Fibroblast of lung (primary cell): Measurements from ENCODE around the gene CTDSP2.

Experiments
- CTCF ChIP-seq, 2 donors: IDR thresholded peaks in 1 of 2; conservative IDR thresholded peaks in 1 of 2; 1 replicate in 1 of 2; 2 replicates in 1 of 2; pipeline ENCODE4 v1.5.1; 2011 to 2012; ENCODE audit warnings: low read length in 2 of 2, control low read depth in 1 of 2, inconsistent platforms in 1 of 2, low read depth in 1 of 2, mild to moderate bottlenecking in 1 of 2
- EZH2 ChIP-seq: IDR thresholded peaks from 2 replicates; pipeline ENCODE4 v1.5.1; 2012; ENCODE audit warnings: low read length, control low read depth, mild to moderate bottlenecking; ENCODE audit errors: missing control alignments

DNA sequence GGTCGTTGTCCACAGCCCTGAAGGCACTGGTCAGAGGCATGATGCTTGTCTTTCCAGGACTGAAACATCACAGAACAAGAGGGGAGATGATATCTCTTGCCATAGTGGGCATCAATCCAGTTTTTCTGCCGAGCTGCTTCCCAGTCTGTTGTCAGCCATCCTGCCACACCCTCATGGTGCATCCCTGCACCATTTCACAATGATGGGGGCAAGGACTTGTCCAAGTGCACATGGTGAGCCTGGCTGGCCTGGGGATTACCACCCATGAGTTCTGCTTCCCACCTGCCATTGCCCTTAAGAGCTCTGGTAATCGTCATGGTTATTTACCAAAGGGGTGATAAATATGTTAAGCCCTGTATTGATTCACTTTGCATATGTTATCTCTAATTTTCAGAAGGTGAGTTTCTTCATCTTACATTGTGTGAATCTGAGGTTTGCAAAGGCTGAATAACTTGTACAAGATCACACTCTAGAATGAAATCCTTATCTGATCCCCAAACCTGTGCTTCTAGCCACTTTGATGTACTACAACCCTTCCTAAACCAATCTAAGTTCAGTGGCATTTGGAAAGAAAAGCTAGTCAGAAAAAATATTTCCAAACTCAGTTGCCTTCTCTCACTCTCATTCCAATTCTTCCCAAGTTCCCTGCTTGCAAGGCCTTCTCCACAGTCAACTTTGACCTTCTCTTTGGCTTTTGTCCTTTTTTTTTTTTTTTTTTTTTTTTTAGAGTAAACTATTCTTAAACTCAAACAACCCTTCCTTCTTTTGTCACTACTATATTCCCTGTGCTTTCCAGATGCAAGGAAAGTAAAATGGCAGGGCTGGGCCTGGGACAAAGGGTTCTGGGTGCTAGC, 30.3 kb downstream of the CTDSP2 start:
- TF ChIP-seq CTCF (conservative IDR thresholded peaks at IDR 0.05 in 1 of 2, IDR thresholded peaks at IDR 0.05 in 1 of 2; ENCODE audit: low read depth in 1 of 2, low read length in 2 of 2) = no peak
- TF ChIP-seq EZH2 = no peak
